ENCODE data around the gene FEM1A.

The FEM1A gene

DNA sequence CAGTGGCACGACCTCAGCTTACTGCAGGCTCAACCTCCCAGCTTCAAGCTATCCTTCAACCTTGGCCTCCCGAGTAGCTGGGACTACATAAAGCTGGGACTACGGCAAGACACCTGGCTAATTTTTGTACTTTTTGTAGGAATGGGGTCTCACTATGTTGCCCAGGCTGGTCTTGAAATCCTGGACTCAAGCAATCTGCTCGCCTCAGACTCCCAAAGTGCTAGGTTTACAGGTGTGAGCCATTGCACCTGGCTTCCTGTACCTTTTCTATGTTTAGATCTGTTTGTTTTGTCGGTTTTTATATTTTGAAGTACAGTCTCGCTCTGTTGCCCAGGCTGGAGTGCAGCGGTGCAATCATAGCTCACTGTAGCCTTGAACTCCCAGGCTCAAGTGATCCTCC is 57.5 kb downstream of the FEM1A start:
- no peak for DNase-seq (ENCODE audit: low read depth)
